HCT116 (cell line): ENCODE measurements around the gene ZNF618. TPM values are rescaled to one million over a fixed set of nuclear protein-coding genes. Genes with fewer than 3 reads are reported as not detected.

Experiments used
- ATAC-seq: fragments of 200-7000 bp; cut with Tn5 transposase; 2 replicates; pipeline ENCODE4 v1.9.1; 2020; ENCODE audit warnings: mild to moderate bottlenecking, moderate library complexity
- BruUV-seq: library from RNA; stranded (reverse); fragments of 400-500 nt; replicated peaks from 2 replicates; lab custom pipeline; 2021; lab: Mats Ljungman, UMichigan
- CTCF ChIA-PET: fragments of 300-600 bp; sonication (Branson Sonifier 250); formaldehyde crosslinking; loops from one replicate; lab custom pipeline; 2021; ENCODE audit warnings: antibody characterized with exemption; lab: Charles Lee
- POLR2A ChIA-PET: fragments of 300-600, 350-600 bp; sonication (Branson Sonifier 250); formaldehyde crosslinking; loops from one replicate; lab custom pipeline; 2021; ENCODE audit warnings: antibody characterized with exemption; lab: Charles Lee
- RAD21 ChIA-PET, 2 experiments: fragments of 300-600 bp; sonication (Branson Sonifier 250); formaldehyde crosslinking; loops; one replicate each; lab custom pipeline; 2023; ENCODE audit warnings: low total read pairs in 2 of 2; ENCODE audit not compliant: uncharacterized antibody in 2 of 2, unreplicated experiment in 2 of 2, low non-redundant PET in 1 of 2; lab: Charles Lee
- DNase-seq: peaks from one replicate; pipeline ENCODE4 v3.0.0-alpha.2; 2010; ENCODE audit warnings: low read depth, low spot score
- H2AFZ ChIP-seq: fragments of 200-600 bp; shearing (Covaris generic), sonication (generic); 2 replicates; pipeline ENCODE4 v1.6.1; 2017; ENCODE audit warnings: low read depth, mixed run types, mixed read lengths, antibody characterized with exemption, low read length; ENCODE audit not compliant: poor library complexity, severe bottlenecking
- H3K27ac ChIP-seq: 2 replicates; pipeline ENCODE4 v1.5.1; 2012; ENCODE audit warnings: low read depth, low read length
- H3K27me3 ChIP-seq: fragments of 200-600 bp; sonication (generic); 2 replicates; pipeline ENCODE4 v1.6.1; 2016; ENCODE audit warnings: mixed run types, low read length, mixed read lengths; ENCODE audit not compliant: insufficient read depth
- H3K36me3 ChIP-seq, 2 experiments: fragments of 200-500 bp in 1 of 2; fragments of 200-600 bp in 1 of 2; sonication (Bioruptor generic) in 1 of 2; sonication (generic) in 1 of 2; 2 replicates each; pipeline versions ENCODE4 v1.5.1 to v1.6.1; 2014 to 2016; ENCODE audit warnings: low read length in 2 of 2, inconsistent platforms in 1 of 2, mixed read lengths in 1 of 2, mixed run types in 1 of 2; ENCODE audit not compliant: insufficient read depth in 2 of 2, control insufficient read depth in 1 of 2
- H3K4me1 ChIP-seq, 2 experiments: fragments of 200-600 bp in 1 of 2; sonication (generic) in 1 of 2; 2 replicates each; pipeline versions ENCODE4 v1.5.1 to v1.6.1; 2012 to 2017; ENCODE audit warnings: low read length in 2 of 2, inconsistent platforms in 1 of 2, mild to moderate bottlenecking in 1 of 2, mixed read lengths in 1 of 2, mixed run types in 1 of 2, moderate library complexity in 1 of 2; ENCODE audit not compliant: insufficient read depth in 2 of 2, control insufficient read depth in 1 of 2
- H3K4me2 ChIP-seq: fragments of 200-600 bp; sonication (generic); 2 replicates; pipeline ENCODE4 v1.6.1; 2017; ENCODE audit warnings: mixed run types, low read length, mixed read lengths
- H3K4me3 ChIP-seq, 2 experiments: fragments of 200-600 bp in 1 of 2; sonication (generic) in 1 of 2; replicated peaks in 1 of 2; 2 replicates each; pipeline ENCODE4 v1.5.1; 2011 to 2016; ENCODE audit warnings: low read length in 2 of 2, control low read depth in 1 of 2, low read depth in 1 of 2, mild to moderate bottlenecking in 1 of 2, mixed read lengths in 1 of 2, mixed run types in 1 of 2
- H3K79me2 ChIP-seq: fragments of 200-600 bp; sonication (generic); 2 replicates; pipeline ENCODE4 v1.6.1; 2017; ENCODE audit warnings: mild to moderate bottlenecking, mixed run types, low read length, moderate library complexity, mixed read lengths; ENCODE audit not compliant: insufficient read depth
- H3K9ac ChIP-seq: fragments of 200-600 bp; sonication (generic); 2 replicates; pipeline ENCODE4 v1.6.1; 2016; ENCODE audit warnings: low read length, mixed read lengths
- H3K9me2 ChIP-seq: fragments of 200-600 bp; sonication (generic), shearing (Covaris generic); 2 replicates; pipeline ENCODE4 v1.6.1; 2017; ENCODE audit warnings: mixed run types, mild to moderate bottlenecking, moderate library complexity; ENCODE audit not compliant: insufficient read depth
- H3K9me3 ChIP-seq, 2 experiments: fragments of 200-500 bp in 1 of 2; fragments of 200-600 bp in 1 of 2; sonication (Bioruptor generic) in 1 of 2; sonication (generic) in 1 of 2; 2 replicates each; pipeline ENCODE4 v1.6.1; 2014 to 2017; ENCODE audit warnings: low read length in 2 of 2, mixed read lengths in 2 of 2, inconsistent platforms in 1 of 2, low read depth in 1 of 2, mild to moderate bottlenecking in 1 of 2, mixed run types in 1 of 2, moderate library complexity in 1 of 2; ENCODE audit not compliant: control insufficient read depth in 1 of 2, insufficient read depth in 1 of 2
- H4K20me1 ChIP-seq: fragments of 200-600 bp; sonication (generic), shearing (Covaris generic); 2 replicates; pipeline ENCODE4 v1.6.1; 2017; ENCODE audit warnings: mixed run types, mild to moderate bottlenecking, moderate library complexity; ENCODE audit not compliant: insufficient read depth
- ELF1 ChIP-seq: IDR thresholded peaks from 2 replicates; pipeline ENCODE4 v1.6.1; 2012; ENCODE audit warnings: low read depth, borderline replicate concordance
- EZH2 ChIP-seq: fragments of 200-600 bp; sonication (generic); IDR thresholded peaks from 2 replicates; pipeline ENCODE4 v1.6.1; 2017; ENCODE audit warnings: antibody characterized with exemption, mixed run types
- POLR2AphosphoS5 ChIP-seq: IDR thresholded peaks from 2 replicates; pipeline ENCODE4 v1.6.1; 2011; ENCODE audit warnings: mild to moderate bottlenecking, low read depth, low read length, moderate library complexity
- RAD21 ChIP-seq: IDR thresholded peaks from 2 replicates; pipeline ENCODE4 v1.6.1; 2012; ENCODE audit warnings: low read depth, mild to moderate bottlenecking
- SP1 ChIP-seq: IDR thresholded peaks from 2 replicates; pipeline ENCODE4 v1.6.1; 2012; ENCODE audit warnings: low read depth
- SRF ChIP-seq: IDR thresholded peaks from 2 replicates; pipeline ENCODE4 v1.6.1; 2012; ENCODE audit warnings: low read depth
- ZFX ChIP-seq: fragments of 450-650 bp; IDR thresholded peaks from 2 replicates; pipeline ENCODE4 v1.6.1; 2017
- intact Hi-C: fragments of 100-400 bp; cut with micrococcal nuclease; formaldehyde crosslinking; loops from 2 replicates; pipeline ENCODE4 v1.10.0; 2022
- total RNA-seq: library from RNA; stranded (reverse); gene quantifications from one replicate; pipeline ENCODE4 v1.2.1, GENCODE V29; 2021; ENCODE audit not compliant: unreplicated experiment

Gene ZNF618
- total RNA-seq, 1 experiment from 2014 or later = 13.5 TPM

DNA sequence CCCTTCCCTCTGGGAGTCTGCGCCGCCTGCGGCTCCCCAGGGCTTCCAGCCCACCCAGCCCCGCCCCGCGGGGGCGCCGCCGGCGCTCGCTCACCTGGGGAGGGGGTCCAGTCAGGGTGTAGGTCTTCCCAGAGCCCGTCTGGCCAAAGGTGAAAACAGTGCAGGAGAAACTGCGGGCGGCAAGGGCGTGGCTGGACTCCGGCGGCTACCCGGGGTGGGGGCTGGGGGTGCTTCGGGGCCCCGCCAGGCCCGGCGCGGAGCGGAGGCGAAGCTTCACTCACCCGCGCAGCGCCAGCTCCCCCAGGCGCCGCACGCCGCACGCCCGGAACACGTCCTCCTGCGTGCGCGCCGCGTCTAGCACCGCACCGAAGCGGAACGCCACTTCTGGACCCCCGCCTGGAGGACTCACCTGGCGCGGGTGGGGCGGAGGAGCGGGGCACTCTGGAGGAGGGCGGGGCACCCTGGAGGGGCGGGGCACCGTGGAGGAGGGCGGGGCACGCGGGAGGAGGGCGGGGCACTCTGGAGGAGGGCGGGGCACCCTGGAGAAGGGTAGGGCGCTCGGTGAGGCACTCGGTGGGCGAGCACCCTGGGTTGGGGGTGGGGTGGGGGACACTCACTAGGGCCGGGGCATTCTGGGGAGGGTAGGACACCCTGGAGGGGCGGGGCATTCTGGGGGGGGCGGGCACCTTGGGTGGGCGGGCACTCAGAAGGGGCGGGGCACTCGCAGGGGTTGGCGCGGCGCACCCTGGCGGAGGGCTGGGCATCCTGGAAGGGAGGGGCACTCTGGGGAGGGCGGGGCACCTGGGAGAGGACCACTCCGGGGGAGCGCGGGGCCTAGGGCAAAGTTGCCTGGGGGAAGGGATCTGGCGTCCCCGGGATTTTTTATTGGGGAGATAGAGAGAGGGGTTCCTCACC, 222.2 kb downstream of the ZNF618 start:
- POLR2A ChIA-PET = interaction anchor here (0.7 kb wide), 1 partner anchor 42 kb away, joined by 6 read pairs; no protein-coding TSS in a partner anchor
- Histone ChIP-seq H3K27me3 (no peaks in the 10 kb centered on the region), H3K4me2 (peak overlapping the region; percentile 83), H3K4me1 (peaks cover 0 to 9% of the 10 kb centered on the region in 2 experiments; a peak in 2 of 4 replicates), H3K27ac (peak overlapping the region; percentile 34; the same call in 1 of the 2 replicates), H3K9me3 (peaks cover 3 to 4% of the 10 kb centered on the region in 2 experiments; a peak in 2 of 4 replicates), H3K79me2 (no peaks in the 10 kb centered on the region), H3K36me3 (no peaks in the 10 kb centered on the region), H4K20me1 (no peaks in the 10 kb centered on the region)
- BruUV-seq = no TSS peak
- peak; percentile 82 for ATAC-seq
- CTCF ChIA-PET = interaction anchor here (0.7 to 1.5 kb wide), 3 partner anchors 10 to 169 kb away, joined by 3 to 6 read pairs (median 4); no protein-coding TSS in a partner anchor
- intact Hi-C loops = no loop called here
- peak; percentile 26; the same call in 1 of the 2 replicates for TF ChIP-seq POLR2AphosphoS5
- no peak for TF ChIP-seq RAD21
- TF ChIP-seq EZH2 = no peak
- TF ChIP-seq ZFX = no peak
- TF ChIP-seq, all 23 proteins: peak for 1
- RAD21 ChIA-PET = interaction anchor here (0.6 to 0.7 kb wide), 4 partner anchors 9 to 749 kb away, joined by 6 to 7 read pairs (median 6); partner anchors contain the start of gene BSPRY (in 1 of the 2)
- Histone ChIP-seq H3K9ac (peak overlapping the region; percentile 35), H2AFZ (no peak overlapping the region), H3K9me2 (no peaks in the 10 kb centered on the region), H3K4me3 (peak overlapping the region; percentile 43 to 63)
- peak; percentile 23 for DNase-seq

DNA sequence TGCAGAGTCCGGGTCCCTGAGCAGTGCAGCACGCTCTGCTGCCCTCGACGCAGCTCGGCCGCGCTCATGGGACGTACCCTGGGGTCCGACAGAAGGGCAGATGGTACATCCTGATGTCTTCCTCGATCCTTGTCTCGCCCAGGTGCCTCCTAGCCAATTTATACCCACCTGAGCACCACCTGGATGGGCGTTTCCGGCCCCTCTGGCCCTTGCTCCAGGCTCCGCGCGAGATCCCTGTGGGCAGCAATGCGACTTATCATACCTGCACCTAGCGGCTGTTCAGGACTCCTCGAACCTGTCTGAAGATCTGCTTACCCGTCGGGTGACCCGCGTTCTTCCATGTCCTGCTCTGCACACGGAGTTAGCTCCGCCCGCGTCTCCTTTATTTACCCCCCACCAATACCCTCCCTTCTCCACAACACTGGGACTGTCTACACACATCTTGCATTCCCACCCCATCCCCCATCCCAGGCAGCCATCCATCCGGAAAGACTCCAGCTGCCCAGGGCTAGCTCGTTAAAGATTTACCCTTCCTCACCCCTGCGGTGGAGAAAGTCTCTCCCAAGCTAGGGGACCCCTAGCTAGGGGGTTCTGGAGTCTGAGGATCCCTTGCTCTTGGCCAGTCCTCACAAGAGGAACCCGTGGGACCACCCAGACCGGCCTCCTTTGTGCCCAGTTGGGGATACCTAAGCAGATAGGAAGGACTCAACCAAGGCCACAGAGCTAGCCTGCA, 223.0 kb downstream of the ZNF618 start, which contains the start of gene KIF12:
TSS of gene KIF12 (minus strand) at position 357 of the 733 bp plus-strand sequence. CDS start at position 341, 16 bp downstream.
- no peaks in the 10 kb centered on the region for H4K20me1 ChIP-seq
- no peaks in the 10 kb centered on the region for H3K79me2 ChIP-seq
- H3K27ac ChIP-seq = peak within 1 kb of the TSS; percentile 34; the same call in 1 of the 2 replicates
- no peak for DNase-seq
- peaks cover 3 to 4% of the 10 kb centered on the region in 2 experiments; a peak in 2 of 4 replicates for H3K9me3 ChIP-seq
- CTCF ChIA-PET = interaction anchor here (0.9 to 1.4 kb wide), 2 partner anchors 9 to 362 kb away, joined by 3 to 4 read pairs; no protein-coding TSS in a partner anchor
- H2AFZ ChIP-seq = no peak within 1 kb of the TSS
- peak within 1 kb of the TSS; percentile 83 for H3K4me2 ChIP-seq
- no peak for ATAC-seq
- TF ChIP-seq SRF (no peak), SP1 (no peak), ELF1 (no peak)
- H3K9me2 ChIP-seq = no peaks in the 10 kb centered on the region
- H3K9ac ChIP-seq = peak within 1 kb of the TSS; percentile 35; the same call in 1 of the 2 replicates
- H3K4me3 ChIP-seq = peak within 1 kb of the TSS; percentile 43 to 63
- BruUV-seq = no TSS peak
- H3K36me3 ChIP-seq = no peaks in the 10 kb centered on the region
- intact Hi-C loops = no loop called here
- H3K27me3 ChIP-seq = no peaks in the 10 kb centered on the region
- peaks cover 0 to 9% of the 10 kb centered on the region in 2 experiments; a peak in 2 of 4 replicates for H3K4me1 ChIP-seq
- POLR2A ChIA-PET = no interaction called here
- RAD21 ChIA-PET = no interaction called here
